NCI-H82 (cell line): Measurements from ENCODE around the gene ZNF14.
A peak's percentile ranks its signal among the peaks of the same experiment; 100 is the strongest.
"Not testable (repeated sequence)": the region's sequence is repeated elsewhere in the genome, so short reads cannot be mapped to it uniquely, and the experiment has no call there.

Experiments used
- DNase-seq: peaks from one replicate; lab custom pipeline; 2025; lab: John Stamatoyannopoulos, UW

The ZNF14 gene

DNA sequence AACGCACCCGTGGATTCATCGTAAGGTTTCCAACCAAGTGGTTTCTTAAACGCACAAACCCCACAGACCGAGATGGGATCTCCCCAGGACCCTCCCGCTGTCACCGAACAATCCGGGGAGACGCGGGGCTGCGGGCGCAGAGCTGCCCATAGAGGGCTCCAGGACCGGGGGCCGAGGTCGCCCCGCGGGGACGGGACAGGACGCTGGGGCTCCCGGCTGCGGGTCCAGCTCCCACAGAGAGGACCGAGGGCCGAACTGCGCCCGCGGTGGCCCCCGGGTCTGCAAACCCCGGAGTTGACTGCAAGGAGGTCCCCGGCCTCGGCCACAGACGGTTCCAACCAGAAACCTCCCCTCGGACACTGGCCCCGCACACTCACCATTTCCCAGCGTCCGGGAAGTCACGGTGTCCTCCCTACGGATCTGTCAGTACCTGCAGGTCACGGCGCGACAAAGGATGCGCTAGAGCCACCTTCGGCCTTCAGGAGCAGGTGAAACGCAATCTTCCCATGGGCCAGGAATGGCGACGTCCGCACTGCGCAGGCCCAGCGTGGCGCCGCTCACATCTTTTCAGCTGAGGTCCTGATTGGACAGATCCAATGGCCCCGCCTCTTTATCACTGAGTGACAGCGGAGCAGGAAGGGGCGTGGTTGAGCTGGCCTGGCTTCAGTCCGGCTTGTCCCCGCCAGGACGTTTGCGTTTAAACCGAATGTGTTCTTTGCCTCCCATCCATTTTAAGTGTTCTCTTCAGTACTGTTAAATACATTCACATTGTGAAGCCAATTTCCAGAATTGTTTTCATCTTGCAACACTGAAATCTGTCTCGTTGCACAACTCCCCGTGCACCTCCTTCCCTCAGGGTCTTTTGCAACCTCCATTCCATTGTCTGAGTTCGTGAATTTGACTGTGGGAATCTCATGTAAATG, at the start of gene ZNF14:
Gene ZNF14 (minus strand): TSS at position 534 of the 923 bp plus-strand sequence. CDS start 154 bp downstream, at position 380.
- peak; percentile 99 for DNase-seq

DNA sequence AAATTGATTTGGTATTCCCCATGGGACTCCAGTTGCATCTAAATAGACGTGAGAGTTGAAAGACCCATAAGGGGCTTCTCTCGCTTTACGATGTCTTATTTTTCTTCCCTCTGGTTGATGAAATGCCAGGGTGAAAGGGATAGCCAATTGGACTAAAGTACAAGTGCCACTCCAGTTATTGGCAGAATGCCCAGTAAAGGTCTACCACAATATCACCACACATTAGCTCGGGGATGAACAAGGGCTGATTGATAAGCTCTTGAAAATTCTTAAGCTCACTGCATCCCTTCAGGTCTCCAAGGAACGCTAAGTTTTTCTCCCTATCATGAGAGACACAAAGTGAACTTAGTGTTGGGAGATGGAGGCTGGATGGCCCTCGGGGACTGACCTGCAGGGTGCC, 48.9 kb upstream of the ZNF14 start:
- not testable (repeated sequence) for DNase-seq

DNA sequence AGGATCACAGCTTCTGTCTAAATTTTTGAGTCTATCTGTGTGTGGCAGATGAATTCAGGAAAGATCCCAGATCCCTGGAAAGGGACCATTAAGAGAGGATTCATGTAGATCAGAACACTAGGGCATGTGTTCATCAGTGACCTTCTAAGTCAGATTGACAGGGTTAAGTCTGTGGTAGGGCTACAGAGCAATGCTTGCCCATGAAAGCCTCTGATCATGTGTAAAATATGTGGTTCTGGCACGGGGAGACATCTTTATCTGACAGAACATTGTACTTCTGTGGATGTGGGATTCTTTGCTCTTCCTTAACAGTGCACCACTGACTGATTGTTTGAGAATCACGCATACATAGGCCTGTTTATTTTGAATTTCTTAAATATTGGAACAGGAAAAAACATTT, 45.8 kb upstream of the ZNF14 start:
- DNase-seq: no peak

DNA sequence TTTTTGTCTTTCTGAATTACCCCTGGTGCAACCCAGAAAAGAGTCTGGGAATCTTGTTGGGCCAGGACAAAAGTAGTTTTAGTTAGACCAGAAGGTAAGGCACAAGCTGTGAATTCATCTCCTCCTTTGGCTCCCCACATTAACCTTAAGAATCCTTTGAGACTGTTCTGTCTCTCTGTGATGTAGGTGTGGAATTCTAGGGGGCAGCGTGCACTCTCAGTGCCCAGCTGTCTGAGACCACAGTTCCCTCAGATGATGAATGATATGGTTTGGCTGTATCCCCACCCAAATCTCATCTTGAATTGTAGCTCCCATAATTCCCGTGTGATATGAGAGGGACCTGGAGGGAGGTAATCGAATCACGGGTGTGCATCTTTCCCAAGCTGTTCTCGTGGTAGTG, 44.8 kb upstream of the ZNF14 start:
- DNase-seq: no peak

- peak; percentile 100 for DNase-seq
Observed at GRCh38 chr19:19776206-19777008, 43.5 kb upstream of the ZNF14 start.

- DNase-seq: no peak
Observed at GRCh38 chr19:19775891-19776205, 42.9 kb upstream of the ZNF14 start.

DNA sequence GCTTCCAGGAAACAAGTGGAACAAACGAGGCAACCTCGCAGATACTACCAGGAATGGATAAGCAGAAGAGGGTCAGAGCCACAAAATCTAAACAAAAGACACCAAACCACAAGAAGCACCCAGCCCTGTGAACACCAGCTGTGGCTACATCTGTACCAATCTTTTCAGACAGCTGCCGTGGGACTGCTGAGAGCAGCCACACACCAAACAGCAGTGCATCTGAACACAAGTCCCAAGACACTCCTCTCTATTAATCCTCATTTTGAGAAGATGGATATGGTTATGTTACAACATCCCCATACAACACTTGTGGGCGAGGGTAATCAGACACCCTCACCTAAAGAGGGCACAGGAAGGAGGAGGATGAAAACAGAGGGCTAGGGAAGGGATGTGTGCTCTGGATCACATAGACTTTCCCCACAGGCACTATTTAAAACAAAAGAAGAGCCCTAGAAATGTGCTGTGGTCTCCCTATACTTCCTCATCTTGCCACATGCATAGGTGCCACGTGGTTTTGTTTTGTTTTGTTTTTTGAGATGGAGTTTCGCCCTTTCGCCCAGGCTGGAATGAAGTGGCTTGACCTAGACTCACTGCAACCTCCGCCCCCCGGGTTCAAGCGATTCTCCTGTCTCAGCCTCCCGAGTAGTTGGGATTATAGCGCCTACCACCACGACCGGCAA, 41.6 kb upstream of the ZNF14 start:
- DNase-seq: no peak

- DNase-seq: not testable (repeated sequence)
Observed at GRCh38 chr19:19771963-19772362, 39.1 kb upstream of the ZNF14 start.

- not testable (repeated sequence) for DNase-seq
Observed at GRCh38 chr19:19769971-19770370, 37.1 kb upstream of the ZNF14 start.

- DNase-seq: peak; percentile 17
Observed at GRCh38 chr19:19758164-19758563, 25.3 kb upstream of the ZNF14 start.

GRCh38 chr19:19752760-19753403, 20.0 kb upstream of the ZNF14 start:
- no peak for DNase-seq

- no peak for DNase-seq
Observed at GRCh38 chr19:19751846-19752245, 18.9 kb upstream of the ZNF14 start.

- DNase-seq: no peak
Observed at GRCh38 chr19:19750842-19751790, 18.2 kb upstream of the ZNF14 start.

DNA sequence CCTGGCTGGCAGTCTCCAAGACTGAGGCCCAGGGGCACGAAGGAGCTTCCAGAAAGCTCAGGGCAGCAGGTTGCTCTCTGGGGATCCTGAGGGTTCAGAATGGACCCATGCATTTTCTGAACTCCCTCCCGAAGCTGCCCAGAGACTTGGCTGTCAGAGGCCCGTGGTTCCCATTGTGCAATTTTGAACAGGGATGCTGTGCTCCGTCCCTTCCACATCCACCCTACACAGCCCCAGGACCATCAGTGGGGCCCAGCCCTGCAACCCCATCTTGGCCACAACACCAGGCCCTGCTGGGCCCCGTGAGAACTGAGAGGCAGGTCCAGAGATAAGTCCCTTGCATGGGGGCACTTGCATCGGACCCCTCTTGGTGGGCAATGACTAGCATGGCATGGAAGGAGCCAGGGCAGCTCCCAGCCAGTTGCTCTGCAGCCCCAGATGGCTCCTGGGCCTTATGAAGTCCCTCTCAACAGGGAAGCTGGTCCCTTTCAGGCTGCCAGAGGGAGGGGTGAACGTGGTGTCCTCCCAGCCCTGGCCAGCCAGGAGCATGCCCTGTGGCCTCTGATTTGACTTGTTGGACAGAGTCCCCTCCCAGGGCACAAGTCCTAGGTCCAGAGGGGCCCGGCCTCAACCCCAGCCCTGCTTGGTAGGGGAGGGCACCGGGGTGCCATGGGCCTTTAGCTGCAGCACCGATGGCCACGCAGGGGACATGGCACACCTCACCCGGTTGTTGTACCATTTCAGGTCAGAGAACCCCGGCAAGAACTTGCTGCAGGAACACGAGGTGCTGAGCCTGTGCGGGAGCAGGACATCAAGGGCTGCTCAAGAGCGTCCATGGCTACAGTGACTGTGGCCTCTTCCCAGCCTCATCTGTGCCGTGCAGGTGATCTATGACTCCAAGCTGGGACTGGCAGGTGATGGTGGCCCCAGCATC, 17.3 kb upstream of the ZNF14 start:
- DNase-seq: no peak

- DNase-seq: no peak
Observed at GRCh38 chr19:19749117-19749907, 16.4 kb upstream of the ZNF14 start.

DNA sequence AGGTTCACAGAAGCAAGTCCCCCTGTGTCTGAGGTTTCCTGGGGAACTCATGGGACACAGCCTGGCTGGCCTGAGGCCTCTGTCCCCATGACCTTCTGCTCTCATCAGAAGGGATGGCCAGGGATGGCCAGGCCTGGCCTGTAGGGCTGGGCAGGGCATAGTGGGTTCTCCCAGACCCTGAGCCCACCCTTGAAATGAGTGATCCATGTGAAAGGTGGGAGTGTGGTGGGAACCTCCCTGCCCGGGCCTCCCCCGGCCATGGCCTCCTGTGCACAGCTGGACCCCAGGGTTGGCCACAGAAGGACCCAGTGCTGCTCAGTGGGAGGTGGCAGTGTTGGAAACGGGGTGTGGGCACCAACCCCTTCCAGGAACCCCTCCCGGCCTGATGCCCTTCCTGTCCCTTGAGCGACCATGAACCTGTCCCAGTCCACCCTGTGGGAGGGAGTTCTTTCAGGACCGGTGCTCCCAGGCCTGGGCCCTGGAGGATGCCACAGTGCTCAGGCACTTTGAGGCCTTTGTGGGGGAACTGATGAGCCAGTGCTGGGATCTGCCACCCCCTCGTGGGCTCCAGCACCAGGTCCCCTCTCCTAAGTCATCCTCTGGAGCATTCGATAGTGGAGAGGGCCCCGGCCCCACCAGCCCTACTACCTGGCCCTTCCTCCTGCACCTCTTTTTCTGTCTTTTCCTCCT, 15.5 kb upstream of the ZNF14 start:
- DNase-seq: no peak

- no peak for DNase-seq
Observed at GRCh38 chr19:19747357-19748220, 14.7 kb upstream of the ZNF14 start.
